IPS DF 6.9 (cell line): ENCODE data around the gene KDSR.

Source experiments
- DNase-seq: peaks from one replicate; pipeline ENCODE4 v3.0.0-alpha.2; 2013; ENCODE audit warnings: low read depth, low spot score
- H3K27ac ChIP-seq: one replicate; pipeline ENCODE4 v1.5.1; 2013; ENCODE audit warnings: low read length, control low read depth
- H3K27me3 ChIP-seq: 2 replicates; pipeline ENCODE4 v1.6.1; 2013; ENCODE audit warnings: mild to moderate bottlenecking, low read length; ENCODE audit not compliant: control insufficient read depth, insufficient read depth
- H3K36me3 ChIP-seq: 2 replicates; pipeline ENCODE4 v1.6.1; 2013; ENCODE audit warnings: low read length; ENCODE audit not compliant: control insufficient read depth, insufficient read depth
- H3K4me1 ChIP-seq: 2 replicates; pipeline ENCODE4 v1.6.1; 2013; ENCODE audit warnings: low read length; ENCODE audit not compliant: control insufficient read depth, insufficient read depth
- H3K4me3 ChIP-seq: 2 replicates; pipeline ENCODE4 v1.5.1; 2013; ENCODE audit warnings: mild to moderate bottlenecking, low read length
- H3K9me3 ChIP-seq: 2 replicates; pipeline ENCODE4 v1.6.1; 2013; ENCODE audit warnings: low read length, inconsistent platforms; ENCODE audit not compliant: control insufficient read depth, insufficient read depth
- WGBS: extraction: QIAGEN DNeasy Blood & Tissue Kit; methylation state at CpG from one replicate; pipeline ENCODE4 v1.1.7; 2013; ENCODE audit warnings: mixed read lengths, missing lambda C conversion rate; ENCODE audit not compliant: insufficient read length, insufficient coverage; 5-methylcytosine and 5-hydroxymethylcytosine counted together

KDSR gene

DNA sequence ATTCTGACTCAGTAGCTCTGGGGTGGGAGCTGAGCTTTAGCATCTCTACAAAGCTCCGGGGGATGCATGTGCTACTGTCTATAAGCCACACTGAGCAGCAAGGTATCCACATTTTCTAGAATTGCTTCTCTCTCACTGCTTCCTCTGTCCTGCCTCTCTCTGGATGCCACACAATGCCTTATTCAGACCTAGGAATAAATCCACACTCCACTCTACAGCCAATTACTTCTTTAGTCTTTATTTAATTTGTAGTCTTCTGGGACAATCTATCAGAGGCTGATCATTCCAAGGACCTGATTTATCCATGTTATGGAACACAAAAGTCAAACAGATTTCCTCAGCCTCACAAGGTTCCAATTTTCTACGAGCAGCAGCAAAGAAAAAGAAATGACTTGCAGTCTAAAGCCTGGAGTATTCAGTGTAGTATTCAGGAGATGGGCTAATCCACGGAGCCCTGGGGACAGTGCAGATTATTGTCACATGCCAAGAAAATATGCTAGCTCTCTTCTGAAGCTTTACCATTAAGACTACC lies 51.8 kb downstream of the KDSR start:
- no peak overlapping the region for H3K4me3 ChIP-seq
- no peaks in the 10 kb centered on the region for H3K4me1 ChIP-seq
- no peaks in the 10 kb centered on the region for H3K36me3 ChIP-seq
- no CpG with 5 or more reads among the region's 3 CpGs for WGBS
- H3K27me3 ChIP-seq, result peaks cover 10% of the 10 kb centered on the region; the same call in 1 of the 2 replicates
- no peak for DNase-seq
- no peaks in the 10 kb centered on the region for H3K9me3 ChIP-seq
- H3K27ac ChIP-seq, result no peak overlapping the region

- H3K4me1 ChIP-seq, result no peaks in the 10 kb centered on the region
- no peak overlapping the region for H3K4me3 ChIP-seq
- H3K27me3 ChIP-seq, result peaks cover 10% of the 10 kb centered on the region; the same call in 1 of the 2 replicates
- H3K27ac ChIP-seq, result no peak overlapping the region
- no peak for DNase-seq
- no peaks in the 10 kb centered on the region for H3K9me3 ChIP-seq
- WGBS, result no CpG with 5 or more reads among the region's 4 CpGs
- H3K36me3 ChIP-seq, result no peaks in the 10 kb centered on the region
Measured at GRCh38 chr18:63314062-63314790, 52.8 kb downstream of the KDSR start.

GRCh38 chr18:63313396-63313917 lies 53.5 kb downstream of the KDSR start:
- Histone ChIP-seq H3K4me3 (no peak overlapping the region), H3K4me1 (no peaks in the 10 kb centered on the region), H3K9me3 (no peaks in the 10 kb centered on the region), H3K27ac (no peak overlapping the region), H3K27me3 (peaks cover 3% of the 10 kb centered on the region; the same call in 1 of the 2 replicates), H3K36me3 (no peaks in the 10 kb centered on the region)
- DNase-seq, result no peak
- WGBS, result no CpG with 5 or more reads among the region's 5 CpGs

DNA sequence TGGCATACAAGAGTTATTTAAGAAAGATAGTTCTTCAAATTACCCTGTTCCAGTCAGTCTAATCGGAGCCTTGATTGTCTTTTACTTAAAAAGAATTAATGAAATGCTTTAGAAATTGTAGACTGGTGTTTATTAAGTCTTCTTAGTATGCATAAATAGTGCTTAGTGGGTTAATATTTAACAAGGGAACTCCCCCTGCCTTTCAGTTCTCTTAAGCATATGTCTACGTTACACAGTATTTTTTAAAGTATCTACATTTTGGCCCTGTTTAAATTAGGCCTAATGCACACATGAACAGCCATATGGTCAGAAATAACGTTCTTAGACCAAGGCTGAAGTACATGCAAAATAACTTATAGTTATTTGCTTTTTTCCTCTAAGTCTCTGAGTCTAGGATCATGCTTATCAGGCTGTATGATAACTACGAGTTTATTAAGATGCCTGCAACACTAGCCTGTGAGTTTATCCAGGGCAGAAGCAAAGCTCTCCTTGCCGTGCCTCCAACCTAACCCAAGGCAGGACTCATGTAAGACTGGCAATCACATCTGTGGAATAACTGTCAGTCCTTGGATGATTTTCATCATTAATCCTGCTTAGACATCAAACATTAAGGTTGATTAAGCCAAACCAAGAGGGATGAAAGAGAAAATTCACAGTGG lies 54.1 kb downstream of the KDSR start:
- Histone ChIP-seq H3K27me3 (peaks cover 2% of the 10 kb centered on the region; the same call in 1 of the 2 replicates), H3K9me3 (no peaks in the 10 kb centered on the region), H3K36me3 (no peaks in the 10 kb centered on the region), H3K4me3 (no peak overlapping the region), H3K4me1 (no peaks in the 10 kb centered on the region), H3K27ac (no peak overlapping the region)
- no peak for DNase-seq
- WGBS, result no CpG with 5 or more reads among the region's 5 CpGs

DNA sequence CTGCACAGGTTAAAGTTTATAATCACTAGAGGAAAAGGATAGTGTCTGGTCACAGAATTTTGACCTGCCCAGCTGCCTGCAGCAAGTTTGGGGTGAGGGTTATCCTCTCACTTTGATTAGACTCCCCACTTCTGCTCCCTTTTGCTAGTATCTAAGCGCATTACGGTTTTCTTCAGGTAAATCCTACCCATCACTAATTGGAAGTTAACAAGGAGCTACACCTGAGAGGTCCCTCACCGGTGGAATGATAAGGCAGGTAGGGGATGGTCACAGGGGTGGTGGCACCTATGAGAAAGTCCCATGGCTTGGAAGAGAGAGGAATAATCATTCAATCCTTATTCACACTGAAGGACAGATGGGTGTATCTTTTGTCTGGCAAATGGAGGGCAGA lies 55.0 kb downstream of the KDSR start:
- Histone ChIP-seq H3K36me3 (no peaks in the 10 kb centered on the region), H3K9me3 (no peaks in the 10 kb centered on the region), H3K27ac (no peak overlapping the region), H3K4me1 (no peaks in the 10 kb centered on the region), H3K27me3 (no peaks in the 10 kb centered on the region), H3K4me3 (no peak overlapping the region)
- no CpG with 5 or more reads among the region's 3 CpGs for WGBS
- DNase-seq, result no peak

GRCh38 chr18:63311118-63312018 lies 55.6 kb downstream of the KDSR start:
- H3K4me1 ChIP-seq, result no peaks in the 10 kb centered on the region
- no peaks in the 10 kb centered on the region for H3K36me3 ChIP-seq
- no peak overlapping the region for H3K4me3 ChIP-seq
- H3K9me3 ChIP-seq, result no peaks in the 10 kb centered on the region
- WGBS, result no CpG with 5 or more reads among the region's 8 CpGs
- no peaks in the 10 kb centered on the region for H3K27me3 ChIP-seq
- DNase-seq, result no peak
- H3K27ac ChIP-seq, result no peak overlapping the region

GRCh38 chr18:63309422-63309821 lies 57.6 kb downstream of the KDSR start:
- H3K27ac ChIP-seq, result no peak overlapping the region
- H3K36me3 ChIP-seq, result no peaks in the 10 kb centered on the region
- no peak overlapping the region for H3K4me3 ChIP-seq
- no peak for DNase-seq
- H3K27me3 ChIP-seq, result no peaks in the 10 kb centered on the region
- no peaks in the 10 kb centered on the region for H3K4me1 ChIP-seq
- no CpG with 5 or more reads among the region's 5 CpGs for WGBS
- H3K9me3 ChIP-seq, result no peaks in the 10 kb centered on the region

DNA sequence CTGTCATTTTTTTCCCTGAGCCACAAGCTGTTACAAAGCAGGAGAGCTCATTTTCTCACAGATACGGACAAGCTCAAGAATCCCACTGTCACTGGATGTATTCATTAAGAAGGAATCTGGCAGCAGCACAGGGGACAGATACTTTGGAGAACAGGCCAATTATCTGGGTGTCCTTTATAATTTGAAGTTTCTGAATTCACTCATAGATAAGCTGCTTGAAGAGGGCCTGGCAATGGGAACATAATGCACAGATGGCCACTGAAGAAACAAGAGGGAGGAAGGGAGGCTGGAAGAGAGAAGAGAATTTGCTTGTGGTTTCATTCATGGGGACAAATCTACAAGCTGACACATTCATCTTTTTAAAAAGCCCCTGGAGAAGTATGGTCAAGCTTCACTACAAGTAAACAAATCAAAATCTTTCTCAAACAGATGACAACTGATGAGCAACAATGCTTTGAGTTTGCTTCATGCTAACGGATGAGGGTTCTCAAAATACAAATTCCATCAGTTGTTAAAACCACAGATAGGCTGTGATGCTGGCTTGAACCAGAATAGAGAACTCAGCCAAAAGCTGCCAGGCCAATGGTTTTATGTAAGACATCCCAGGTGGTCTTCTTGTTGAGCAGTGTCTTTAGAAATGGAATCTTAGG lies 59.3 kb downstream of the KDSR start:
- no CpG with 5 or more reads among the region's 2 CpGs for WGBS
- Histone ChIP-seq H3K4me1 (no peaks in the 10 kb centered on the region), H3K27ac (no peak overlapping the region), H3K27me3 (no peaks in the 10 kb centered on the region), H3K4me3 (no peak overlapping the region), H3K36me3 (no peaks in the 10 kb centered on the region), H3K9me3 (no peaks in the 10 kb centered on the region)
- no peak for DNase-seq

DNA sequence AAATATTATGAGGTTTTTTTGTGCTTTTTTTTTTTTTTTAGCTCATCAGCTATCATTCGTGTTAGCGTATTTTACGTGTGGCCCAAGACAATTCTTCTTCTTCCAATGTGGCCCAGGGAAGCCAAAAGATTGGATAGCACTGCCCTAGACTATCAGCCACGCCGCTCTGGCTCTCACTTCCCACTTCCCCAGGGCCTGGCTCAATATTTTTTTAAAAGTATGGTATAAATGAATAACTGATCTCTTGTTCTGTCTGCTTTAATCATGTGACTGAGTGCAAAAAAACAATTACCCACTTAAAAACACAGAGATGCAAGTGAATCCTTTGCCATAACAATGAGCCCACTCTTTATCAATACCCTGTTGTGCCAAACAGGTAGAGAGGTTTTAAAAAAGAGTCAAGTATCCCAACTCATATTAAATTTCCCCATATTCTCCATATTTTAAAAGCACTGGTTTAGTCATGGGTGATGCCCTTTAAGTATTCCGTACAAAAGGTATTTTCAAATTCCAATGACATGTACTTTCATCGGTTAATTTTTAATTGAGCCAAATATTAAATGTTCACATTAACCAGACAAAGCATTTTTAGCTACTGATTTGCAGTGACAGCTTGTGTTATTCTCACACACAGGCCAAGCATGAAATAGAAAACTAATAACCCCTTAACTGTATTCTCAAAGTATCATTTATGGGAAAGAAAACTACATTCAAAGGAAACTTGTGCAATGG lies 60.0 kb downstream of the KDSR start:
- H3K27ac ChIP-seq, result no peak overlapping the region
- no CpG with 5 or more reads among the region's 7 CpGs for WGBS
- no peak for DNase-seq
- no peaks in the 10 kb centered on the region for H3K4me1 ChIP-seq
- no peak overlapping the region for H3K4me3 ChIP-seq
- H3K36me3 ChIP-seq, result no peaks in the 10 kb centered on the region
- H3K9me3 ChIP-seq, result no peaks in the 10 kb centered on the region
- H3K27me3 ChIP-seq, result no peaks in the 10 kb centered on the region
